Transverse colon (tissue), 4 donors: Measurements from ENCODE around the gene LRRC63.

ENCODE experiments used
- CTCF ChIP-seq, 5 experiments: fragments of 200-600 bp in 3 of 5; fragments of 450-650 bp in 2 of 5; sonication (generic) in 3 of 5; IDR thresholded peaks; 1 replicate in 2 of 5; 2 replicates in 3 of 5; pipeline ENCODE4 v1.5.1; 2016 to 2017; ENCODE audit warnings: antibody characterized with exemption in 5 of 5, inconsistent platforms in 3 of 5, mild to moderate bottlenecking in 2 of 5, moderate library complexity in 1 of 5
- POLR2AphosphoS5 ChIP-seq, 3 donors: sonication (generic); formaldehyde crosslinking; IDR thresholded peaks; one replicate each; pipeline ENCODE4 v1.6.1; 2016; ENCODE audit warnings: antibody characterized with exemption in 3 of 3

- TF ChIP-seq POLR2AphosphoS5 (IDR thresholded peaks at IDR 0.05) (no peak), CTCF (IDR thresholded peaks at IDR 0.05) (no peak)
Observed at GRCh38 chr13:46304546-46304945, 92.8 kb downstream of the LRRC63 start.
